Inferior parietal cortex (tissue), 1 donor: Measurements from ENCODE around the gene LINC01488.

ENCODE experiments used
- DNase-seq: peaks from one replicate; pipeline ENCODE4 v3.0.0-alpha.2; 2016; ENCODE audit errors: extremely low spot score

LINC01488 gene

GRCh38 chr11:69481393-69481844 lies at the start of gene LINC01488:
Gene LINC01488 (plus strand): TSS chr11:69481663.
- no peak for DNase-seq

GRCh38 chr11:69431893-69432738 lies 49.3 kb upstream of the LINC01488 start:
- DNase-seq, result no peak

GRCh38 chr11:69433741-69434140 lies 47.7 kb upstream of the LINC01488 start:
- DNase-seq, result no peak

DNA sequence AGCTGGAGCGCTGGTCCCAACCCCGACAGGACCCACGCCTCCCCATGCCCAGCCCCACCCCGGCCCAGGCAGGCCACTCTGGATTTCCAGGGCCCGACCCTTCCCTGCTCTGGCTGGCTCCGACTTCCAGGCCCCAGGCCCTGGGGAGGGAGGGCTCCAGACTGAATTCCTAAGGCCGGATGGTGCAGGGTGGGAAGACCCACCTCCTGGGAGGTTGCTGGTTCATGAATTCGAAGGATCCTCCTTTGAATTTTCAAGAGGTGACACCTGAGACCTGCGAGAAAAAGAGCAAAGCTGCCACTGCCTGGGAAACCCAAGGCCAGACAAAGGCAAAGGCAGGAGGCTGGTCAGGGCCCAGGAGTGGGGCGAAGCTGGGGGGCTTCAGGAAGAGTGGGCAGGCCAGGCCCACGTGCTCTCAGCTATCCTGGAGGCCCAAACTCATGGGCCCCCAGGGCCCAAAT lies 47.0 kb upstream of the LINC01488 start:
- DNase-seq, result no peak

DNA sequence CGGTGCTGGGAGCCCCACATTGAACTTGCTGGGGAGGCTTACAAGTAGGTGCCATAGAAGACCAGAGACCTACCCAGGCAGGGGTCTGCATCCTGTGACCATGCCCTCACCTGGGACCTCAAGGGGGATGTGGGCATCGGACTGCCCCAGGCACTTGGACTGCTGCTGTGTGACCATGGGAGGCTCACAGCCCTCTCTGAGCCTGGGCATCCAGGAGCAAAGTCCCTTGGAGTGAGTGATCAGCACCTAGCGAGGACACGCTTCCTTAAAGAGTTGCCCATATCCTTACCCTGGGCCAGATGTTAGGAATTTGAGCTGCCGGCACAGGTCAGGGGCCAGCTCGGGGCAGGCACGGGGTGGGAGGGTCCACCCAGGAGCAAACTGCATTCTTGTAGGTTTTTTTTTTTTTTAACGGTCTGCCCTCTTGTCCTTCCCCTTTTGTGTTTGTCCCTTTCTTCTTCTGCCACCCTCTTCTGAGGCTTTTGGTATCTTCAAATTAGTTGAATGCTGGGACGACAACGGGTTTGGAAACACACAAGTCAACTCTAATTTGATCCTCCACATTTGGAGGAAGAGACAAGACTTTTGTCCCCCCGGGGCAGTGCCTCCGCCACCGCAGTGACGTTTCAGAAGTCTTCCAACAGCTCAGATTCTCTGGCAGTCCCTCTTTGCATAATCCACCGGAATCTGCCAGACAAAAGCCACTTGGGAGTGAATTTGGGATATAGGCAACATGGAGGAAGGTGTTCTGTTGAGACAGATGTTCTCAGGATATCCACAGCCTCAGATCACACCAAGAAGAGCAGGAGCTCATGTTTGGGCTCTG lies 46.1 kb upstream of the LINC01488 start:
- DNase-seq, result no peak

GRCh38 chr11:69436041-69436982 lies 45.2 kb upstream of the LINC01488 start:
- no peak for DNase-seq

DNA sequence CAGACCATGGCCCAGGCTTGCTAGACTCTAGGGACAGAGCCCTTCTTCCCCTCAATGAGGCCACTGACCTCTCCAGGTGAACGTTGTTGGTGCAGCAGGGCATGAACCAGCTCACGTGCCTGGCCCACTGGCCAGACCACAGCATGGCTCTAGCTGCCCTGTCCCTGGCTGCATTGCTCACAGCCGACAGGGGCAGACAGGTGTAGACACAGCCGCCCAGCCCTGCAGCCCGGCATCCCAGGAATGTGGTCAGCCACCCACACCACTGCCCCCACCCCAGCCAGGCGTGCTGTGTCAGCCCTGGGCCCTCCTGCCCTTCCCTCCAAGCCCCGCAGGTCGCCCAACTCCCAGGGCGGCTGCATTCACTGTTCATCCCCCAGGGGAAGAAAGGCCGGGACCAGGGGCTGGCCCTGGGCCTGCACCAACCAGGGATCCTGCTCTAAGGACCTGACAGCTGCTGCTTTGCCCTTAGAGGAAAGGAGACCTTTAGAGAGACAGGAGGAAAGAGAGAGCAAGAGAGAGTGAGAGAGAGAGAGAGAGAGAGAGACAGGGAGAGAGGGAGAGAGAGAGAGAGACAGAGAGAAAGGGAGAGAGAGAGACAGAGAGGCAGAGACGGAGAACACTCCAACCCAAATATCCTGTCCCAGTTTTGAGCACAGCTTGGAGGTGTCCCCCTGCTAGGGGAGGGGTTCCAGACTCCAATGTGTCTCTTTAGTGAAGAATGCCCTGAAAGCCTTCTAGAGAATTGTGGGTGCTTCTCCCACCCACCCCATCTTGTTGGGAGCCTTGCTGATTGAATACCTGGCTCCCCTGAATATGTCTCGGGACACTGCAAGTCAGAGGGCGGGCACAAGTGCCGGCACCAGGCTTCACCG lies 44.2 kb upstream of the LINC01488 start:
- DNase-seq, result no peak

DNA sequence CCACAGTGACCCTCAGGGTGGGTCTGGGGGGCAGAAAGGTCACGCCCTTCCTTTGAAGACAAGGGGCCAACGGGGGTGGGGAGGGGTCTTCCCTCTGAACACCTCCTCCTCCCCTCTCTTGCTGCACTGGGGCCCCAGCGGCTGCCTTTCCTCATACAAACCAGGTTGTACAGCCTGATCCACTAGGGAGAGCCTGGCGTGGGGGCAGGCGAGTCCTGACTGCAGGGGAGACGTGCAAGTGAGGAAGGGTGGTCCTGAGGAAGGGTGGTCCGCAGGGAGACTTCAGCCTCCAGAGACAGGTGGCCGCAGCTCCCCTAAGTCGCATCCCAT lies 43.6 kb upstream of the LINC01488 start:
- DNase-seq, result no peak

- no peak for DNase-seq
Observed at GRCh38 chr11:69438286-69438920, 43.1 kb upstream of the LINC01488 start.

GRCh38 chr11:69439127-69439526 lies 42.3 kb upstream of the LINC01488 start:
- no peak for DNase-seq

DNA sequence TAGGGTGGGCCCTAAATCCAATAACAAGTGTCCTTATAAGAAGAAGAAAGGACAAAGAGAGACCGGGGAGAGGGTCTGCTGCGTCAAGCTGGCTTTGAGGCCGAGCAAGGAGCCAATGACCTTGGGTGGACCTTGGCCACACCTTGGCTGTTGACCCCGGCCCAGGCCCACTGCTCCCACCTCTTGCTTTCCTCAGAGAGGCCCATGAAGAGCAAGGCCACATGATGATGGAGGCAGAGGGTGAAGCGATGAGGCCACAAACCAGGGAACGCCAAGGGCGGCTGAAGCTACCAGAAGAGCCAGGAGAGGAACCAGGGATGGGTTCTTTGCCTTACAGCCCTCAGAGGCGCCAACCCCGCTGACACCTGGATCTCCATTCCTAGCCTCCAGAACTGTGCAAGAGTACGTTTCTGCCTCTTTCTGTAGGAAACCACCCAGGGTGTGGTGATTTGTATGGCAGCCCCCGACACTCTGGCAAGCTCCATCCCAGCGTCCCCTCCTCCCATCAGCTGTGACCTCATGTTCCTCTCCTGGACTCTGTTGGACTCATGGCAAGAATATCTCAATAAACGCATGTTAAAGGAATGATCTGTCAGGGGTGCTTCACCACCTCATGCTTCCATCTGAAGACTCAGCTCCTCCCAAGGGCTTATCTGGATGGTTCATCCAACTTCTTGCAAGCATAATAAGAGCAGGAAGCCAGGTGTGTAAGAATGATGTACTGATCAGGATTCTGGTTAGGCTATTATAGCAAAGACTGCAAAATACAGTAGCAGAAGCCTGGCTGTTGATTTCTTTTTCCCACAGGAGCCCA lies 41.6 kb upstream of the LINC01488 start:
- no peak for DNase-seq

DNA sequence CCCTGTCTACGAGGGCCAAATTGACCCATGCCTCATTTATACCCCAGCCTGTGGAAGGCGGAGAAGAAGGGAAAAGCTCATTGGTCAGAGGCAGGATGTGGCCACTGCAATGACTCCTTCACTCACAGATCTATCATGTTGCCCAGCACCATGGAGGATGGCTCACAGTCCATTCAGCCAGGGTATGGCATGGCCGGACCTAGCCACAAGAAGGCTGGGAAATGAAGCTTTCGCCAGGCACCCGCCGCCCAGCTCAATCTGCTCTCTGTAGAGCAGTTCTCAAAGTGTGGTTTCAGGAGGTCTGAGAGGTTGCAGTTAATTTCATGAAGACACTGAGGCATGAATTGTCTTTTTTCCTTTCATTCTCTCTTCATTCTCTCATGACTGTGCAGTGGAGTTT lies 40.6 kb upstream of the LINC01488 start:
- DNase-seq, result no peak

DNA sequence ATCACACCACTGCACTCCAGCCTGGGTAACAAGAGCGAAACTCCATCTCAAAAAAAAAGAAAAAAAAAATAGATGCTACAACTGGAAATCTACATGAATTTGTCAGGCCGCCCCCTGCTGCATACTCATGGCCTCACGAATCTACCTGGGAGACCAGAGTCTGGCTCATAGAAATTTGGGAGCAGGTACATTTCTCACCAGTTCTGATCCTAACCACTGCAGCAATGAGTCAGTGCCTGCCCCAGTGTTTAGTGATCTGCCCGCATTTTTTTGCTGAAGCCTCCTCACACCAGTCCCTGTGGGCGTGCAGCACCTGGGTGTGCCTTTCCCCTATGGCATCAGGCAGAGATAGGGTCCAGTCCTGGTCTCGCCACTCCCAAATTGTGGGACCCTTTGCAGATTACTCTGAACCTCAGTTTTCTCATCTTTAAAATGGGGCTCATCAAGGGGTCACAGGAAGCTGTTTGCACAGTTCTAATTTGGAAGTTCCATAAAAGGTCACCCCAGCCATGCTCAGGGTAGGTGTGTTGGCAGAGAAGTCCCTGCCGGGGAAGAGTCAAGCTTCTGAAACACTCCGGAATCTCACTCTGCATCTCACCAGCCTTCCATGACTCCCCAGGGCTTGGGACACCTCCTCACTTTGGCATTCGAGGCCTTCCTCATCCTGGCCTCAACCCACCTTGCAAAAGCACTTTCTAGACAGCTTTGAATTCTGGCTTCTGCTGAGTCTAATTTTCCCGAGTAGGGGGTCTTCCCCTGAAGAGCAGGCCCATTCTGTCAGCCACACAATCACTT lies 39.3 kb upstream of the LINC01488 start:
- no peak for DNase-seq

DNA sequence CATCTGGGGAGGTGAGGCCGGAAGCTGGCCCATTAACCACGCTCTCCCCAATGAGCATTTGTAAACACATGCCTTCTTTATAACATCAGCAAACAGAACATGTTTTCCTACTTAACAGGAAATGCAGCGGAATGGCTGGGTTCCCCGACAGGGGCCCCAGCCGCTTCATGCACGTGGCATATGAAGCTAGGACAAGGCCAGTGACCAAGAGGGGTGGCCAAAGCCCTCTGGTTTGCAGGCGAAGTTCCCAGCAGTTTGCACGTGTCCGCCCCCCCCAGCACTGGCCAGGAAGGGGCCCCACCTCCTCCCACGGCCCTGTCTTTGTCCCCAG lies 38.7 kb upstream of the LINC01488 start:
- DNase-seq, result no peak

DNA sequence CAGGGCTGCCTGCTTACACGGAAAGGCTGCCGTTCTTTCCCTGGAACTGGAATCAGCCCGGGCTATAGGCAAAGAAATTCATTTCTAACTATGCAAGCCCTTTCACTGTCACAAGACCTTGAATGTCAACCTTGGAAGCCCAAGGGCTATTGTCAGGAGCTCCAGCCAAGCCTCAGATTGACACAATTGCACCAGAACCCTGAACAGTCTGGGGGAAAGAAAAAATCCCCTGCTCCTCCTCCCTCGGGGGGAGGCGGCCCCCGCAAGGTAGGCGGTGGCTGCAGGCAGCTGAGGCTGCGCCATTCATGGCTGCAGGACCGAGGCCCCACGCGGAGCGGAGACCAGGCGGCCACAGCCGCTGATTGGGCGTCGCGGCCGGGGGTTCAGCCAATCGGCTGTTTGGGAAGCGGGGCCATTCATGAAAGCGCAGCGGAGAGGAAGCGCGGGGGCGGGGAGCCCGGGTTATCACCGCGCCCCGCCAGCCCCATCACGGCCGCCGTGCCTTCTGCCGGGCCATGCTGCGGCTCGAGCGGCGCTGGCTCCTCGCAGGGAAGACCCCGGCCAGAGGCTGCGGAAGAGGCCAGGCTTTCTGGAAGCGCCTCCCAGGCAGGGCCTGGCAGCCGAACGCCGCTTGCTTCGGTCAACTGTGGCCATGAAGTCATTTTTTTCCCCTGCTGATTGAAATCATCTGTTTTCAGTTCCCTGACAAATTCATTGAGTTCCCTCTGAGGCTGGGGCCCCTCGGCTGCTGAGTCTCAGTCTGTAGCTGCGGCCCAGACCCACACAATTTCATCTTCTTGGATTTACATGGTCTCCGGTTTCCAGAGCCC lies 38.1 kb upstream of the LINC01488 start:
- peak; percentile 87 for DNase-seq

- no peak for DNase-seq
Observed at GRCh38 chr11:69443968-69444364, 37.5 kb upstream of the LINC01488 start.

GRCh38 chr11:69444381-69445130 lies 36.9 kb upstream of the LINC01488 start:
- peak; percentile 29 for DNase-seq
